HFFc6 (cell line): ENCODE results near the gene TBC1D5. TPM values are rescaled to one million over a fixed set of nuclear protein-coding genes. Genes with fewer than 3 reads are reported as not detected.
"Not testable (repeated sequence)": the region's sequence is repeated elsewhere in the genome, so short reads cannot be mapped to it uniquely, and the experiment has no call there.

Source experiments
- DNase-seq: peaks from one replicate; pipeline ENCODE4 v3.0.0-alpha.2; 2018
- H3K27ac Mint-ChIP-seq: 2 replicates; pipeline ENCODE4 v1.8.0; 2020; ENCODE audit warnings: mild to moderate bottlenecking, mixed read lengths
- H3K27me3 Mint-ChIP-seq: 2 replicates; pipeline ENCODE4 v1.8.0; 2021; ENCODE audit warnings: mild to moderate bottlenecking, moderate library complexity, mixed read lengths; ENCODE audit not compliant: insufficient read depth
- H3K36me3 Mint-ChIP-seq: 2 replicates; pipeline ENCODE4 v1.8.0; 2021; ENCODE audit warnings: low read depth, mixed read lengths
- H3K4me1 Mint-ChIP-seq: 2 replicates; pipeline ENCODE4 v1.8.0; 2020; ENCODE audit warnings: low read depth, mixed read lengths
- H3K4me3 Mint-ChIP-seq: 2 replicates; pipeline ENCODE4 v1.8.0; 2020; ENCODE audit warnings: mild to moderate bottlenecking, moderate library complexity, mixed read lengths
- H3K9me3 Mint-ChIP-seq: 2 replicates; pipeline ENCODE4 v1.8.0; 2020; ENCODE audit warnings: mild to moderate bottlenecking, mixed read lengths
- CTCF ChIP-seq: fragments of 200-600 bp; sonication (generic); IDR thresholded peaks from 2 replicates; pipeline ENCODE4 v1.5.0; 2021; ENCODE audit warnings: antibody characterized with exemption, mild to moderate bottlenecking
- total RNA-seq, 6 experiments: library from RNA; stranded (reverse); fragmentation: NEBNext Ultra II Directional; extraction: Animal tissue kit (Norgen Biotek cat#: 25700); gene quantifications; 2 replicates in 1 of 6; 3 replicates in 5 of 6; pipeline ENCODE4 v1.2.3, GENCODE V29; 2021

The TBC1D5 gene
- total RNA-seq, 6 experiments from 2014 or later, result 37.2 to 46.0 (median 40.1) TPM

GRCh38 chr3:17399586-17399985, 342.8 kb downstream of the TBC1D5 start:
- no peaks in the 10 kb centered on the region for H3K4me1 Mint-ChIP-seq
- H3K4me3 Mint-ChIP-seq, result no peak overlapping the region
- no peak for TF ChIP-seq CTCF
- no peaks in the 10 kb centered on the region for H3K36me3 Mint-ChIP-seq
- H3K27ac Mint-ChIP-seq, result no peak overlapping the region
- H3K27me3 Mint-ChIP-seq, result no peaks in the 10 kb centered on the region
- H3K9me3 Mint-ChIP-seq, result no peaks in the 10 kb centered on the region
- no peak for DNase-seq

- no peak overlapping the region for H3K4me3 Mint-ChIP-seq
- H3K27me3 Mint-ChIP-seq, result no peaks in the 10 kb centered on the region
- no peak overlapping the region for H3K27ac Mint-ChIP-seq
- no peaks in the 10 kb centered on the region for H3K4me1 Mint-ChIP-seq
- no peaks in the 10 kb centered on the region for H3K9me3 Mint-ChIP-seq
- no peak for DNase-seq
- H3K36me3 Mint-ChIP-seq, result no peaks in the 10 kb centered on the region
- TF ChIP-seq CTCF, result no peak
These were observed 343.4 kb downstream of the TBC1D5 start for GRCh38 chr3:17398959-17399551.

GRCh38 chr3:17396036-17396435, 346.4 kb downstream of the TBC1D5 start:
- DNase-seq, result no peak
- H3K36me3 Mint-ChIP-seq, result peaks cover 22% of the 10 kb centered on the region
- no peak overlapping the region for H3K4me3 Mint-ChIP-seq
- peaks cover 5% of the 10 kb centered on the region; the same call in 1 of the 2 replicates for H3K9me3 Mint-ChIP-seq
- H3K4me1 Mint-ChIP-seq, result no peaks in the 10 kb centered on the region
- TF ChIP-seq CTCF, result no peak
- H3K27ac Mint-ChIP-seq, result no peak overlapping the region
- H3K27me3 Mint-ChIP-seq, result no peaks in the 10 kb centered on the region

- peaks cover 5% of the 10 kb centered on the region; the same call in 1 of the 2 replicates for H3K9me3 Mint-ChIP-seq
- no peaks in the 10 kb centered on the region for H3K4me1 Mint-ChIP-seq
- H3K27ac Mint-ChIP-seq, result no peak overlapping the region
- H3K4me3 Mint-ChIP-seq, result no peak overlapping the region
- TF ChIP-seq CTCF, result no peak
- H3K27me3 Mint-ChIP-seq, result no peaks in the 10 kb centered on the region
- no peak for DNase-seq
- H3K36me3 Mint-ChIP-seq, result peaks cover 22% of the 10 kb centered on the region
These were observed 347.8 kb downstream of the TBC1D5 start for GRCh38 chr3:17394541-17395155.

GRCh38 chr3:17392516-17392915, 349.9 kb downstream of the TBC1D5 start:
- peaks cover 22% of the 10 kb centered on the region for H3K36me3 Mint-ChIP-seq
- not testable (repeated sequence) for H3K27me3 Mint-ChIP-seq, H3K4me1 Mint-ChIP-seq, DNase-seq, H3K9me3 Mint-ChIP-seq, H3K27ac Mint-ChIP-seq, H3K4me3 Mint-ChIP-seq

- Mint-ChIP-seq H3K9me3 (peaks cover 5% of the 10 kb centered on the region; the same call in 1 of the 2 replicates), H3K36me3 (peaks cover 22% of the 10 kb centered on the region), H3K27me3 (no peaks in the 10 kb centered on the region), H3K27ac (no peak overlapping the region), H3K4me3 (no peak overlapping the region), H3K4me1 (no peaks in the 10 kb centered on the region)
- TF ChIP-seq CTCF, result no peak
- DNase-seq, result no peak
These were observed 351.6 kb downstream of the TBC1D5 start for GRCh38 chr3:17390785-17391184.
